Neural crest cell (in vitro differentiated cells): Measurements from ENCODE around the gene DUS1L. TPM values are rescaled to one million over a fixed set of nuclear protein-coding genes. Genes with fewer than 3 reads are reported as not detected.
A peak's percentile ranks its signal among the peaks of the same experiment; 100 is the strongest.

ENCODE experiments used
- DNase-seq: peaks from one replicate; pipeline ENCODE4 v3.0.0; 2021; ENCODE audit warnings: low read depth, mixed read lengths, low spot score
- H3K27ac Mint-ChIP-seq: one replicate; pipeline ENCODE4 v1.8.0; 2021; ENCODE audit warnings: mild to moderate bottlenecking, mixed read lengths; ENCODE audit not compliant: unreplicated experiment
- H3K27me3 Mint-ChIP-seq: 2 replicates; pipeline ENCODE4 v1.8.0; 2021; ENCODE audit warnings: low read depth, mild to moderate bottlenecking, mixed read lengths
- H3K36me3 Mint-ChIP-seq: 2 replicates; pipeline ENCODE4 v1.8.0; 2021; ENCODE audit warnings: low read depth, mild to moderate bottlenecking, mixed read lengths
- H3K4me1 Mint-ChIP-seq: 2 replicates; pipeline ENCODE4 v1.8.0; 2021; ENCODE audit warnings: mixed read lengths
- H3K4me3 Mint-ChIP-seq: one replicate; pipeline ENCODE4 v1.8.0; 2021; ENCODE audit warnings: mild to moderate bottlenecking, mixed read lengths
- H3K9me3 Mint-ChIP-seq: 2 replicates; pipeline ENCODE4 v1.8.0; 2021; ENCODE audit warnings: mixed read lengths
- CTCF ChIP-seq: fragments of 200-600 bp; sonication (generic); conservative IDR thresholded peaks from 2 replicates; pipeline ENCODE4 v1.5.0; 2021; ENCODE audit warnings: antibody characterized with exemption, mild to moderate bottlenecking
- total RNA-seq: library from RNA; stranded (reverse); gene quantifications from 2 replicates; pipeline ENCODE4 v1.2.1, GENCODE V29; 2021

The DUS1L gene
- total RNA-seq, 1 donor from 2014 or later = 131 TPM

GRCh38 chr17:82034371-82035011, 31.1 kb downstream of the DUS1L start:
- H3K36me3 Mint-ChIP-seq = no peaks in the 10 kb centered on the region
- H3K9me3 Mint-ChIP-seq = no peaks in the 10 kb centered on the region
- no peak overlapping the region for H3K27ac Mint-ChIP-seq
- peaks cover 3% of the 10 kb centered on the region for H3K27me3 Mint-ChIP-seq
- peak overlapping the region; percentile 72 for H3K4me3 Mint-ChIP-seq
- DNase-seq = no peak
- H3K4me1 Mint-ChIP-seq = peaks cover 26% of the 10 kb centered on the region
- TF ChIP-seq CTCF = no peak

GRCh38 chr17:82033359-82034085, 32.1 kb downstream of the DUS1L start:
- Mint-ChIP-seq H3K27me3 (peaks cover 3% of the 10 kb centered on the region), H3K4me1 (peaks cover 20% of the 10 kb centered on the region), H3K27ac (no peak overlapping the region), H3K36me3 (no peaks in the 10 kb centered on the region), H3K9me3 (no peaks in the 10 kb centered on the region), H3K4me3 (peak overlapping the region; percentile 84)
- DNase-seq = no peak
- TF ChIP-seq CTCF = no peak

- Mint-ChIP-seq H3K9me3 (no peaks in the 10 kb centered on the region), H3K27ac (no peak overlapping the region), H3K27me3 (peaks cover 3% of the 10 kb centered on the region), H3K36me3 (no peaks in the 10 kb centered on the region), H3K4me1 (peaks cover 14% of the 10 kb centered on the region), H3K4me3 (peak overlapping the region; percentile 84)
- TF ChIP-seq CTCF = no peak
- DNase-seq = no peak
Measured at GRCh38 chr17:82031885-82032627, 33.5 kb downstream of the DUS1L start.

- Mint-ChIP-seq H3K4me1 (peaks cover 12% of the 10 kb centered on the region), H3K4me3 (peak within 1 kb of the TSS; percentile 87), H3K9me3 (no peaks in the 10 kb centered on the region), H3K27me3 (peaks cover 3% of the 10 kb centered on the region), H3K27ac (peak within 1 kb of the TSS; percentile 27), H3K36me3 (no peaks in the 10 kb centered on the region)
- no peak for DNase-seq
- no peak for TF ChIP-seq CTCF
Measured at GRCh38 chr17:82031303-82031884, 34.2 kb downstream of the DUS1L start, which contains the start of gene RAC3. Gene RAC3, plus strand, starts transcription at chr17:82031678. Its CDS starts 84 bp downstream, at chr17:82031762.
